Subcutaneous adipose tissue (tissue), 4 donors: ENCODE data around the gene KIAA0232. TPM values are rescaled to one million over a fixed set of nuclear protein-coding genes. Genes with fewer than 3 reads are reported as not detected.

Source experiments
- total RNA-seq, 4 donors: library from RNA; depleted of rRNA; stranded (reverse); fragments of >200 nt; gene quantifications; one replicate each; pipeline ENCODE4 v1.1.0, GENCODE V29; 2016
- TF ChIP-seq, protein P1 (sequence below): fragments of 450-650 bp; IDR thresholded peaks from one replicate; pipeline ENCODE4 v1.5.1; 2016; ENCODE audit warnings: low read depth, mild to moderate bottlenecking, control low read depth, antibody characterized with exemption, moderate library complexity

The KIAA0232 gene
- total RNA-seq, 4 donors from 2014 or later, result 24.3 to 36.5 (median 31.0) TPM

DNA sequence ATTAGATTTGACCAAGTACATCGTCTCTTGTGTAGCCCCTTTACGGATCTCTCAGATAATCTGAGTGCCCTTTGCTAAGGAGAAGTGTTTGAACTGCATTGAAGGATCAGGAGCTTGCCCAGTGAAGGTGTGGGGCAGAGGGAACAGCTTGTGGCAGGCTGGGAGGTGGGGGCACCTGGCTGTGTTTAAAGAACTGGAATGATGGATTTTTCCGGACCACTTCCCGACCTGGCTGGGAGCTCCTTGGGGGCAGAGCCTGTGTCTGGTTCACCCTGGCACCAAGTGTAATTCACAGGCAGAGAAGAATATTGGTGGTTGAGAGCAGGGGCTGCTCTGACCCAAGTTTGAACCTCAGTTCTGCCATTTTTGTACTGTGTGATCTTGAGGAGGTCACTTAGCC lies 145.6 kb downstream of the KIAA0232 start:
- TF ChIP-seq, protein P1, sequence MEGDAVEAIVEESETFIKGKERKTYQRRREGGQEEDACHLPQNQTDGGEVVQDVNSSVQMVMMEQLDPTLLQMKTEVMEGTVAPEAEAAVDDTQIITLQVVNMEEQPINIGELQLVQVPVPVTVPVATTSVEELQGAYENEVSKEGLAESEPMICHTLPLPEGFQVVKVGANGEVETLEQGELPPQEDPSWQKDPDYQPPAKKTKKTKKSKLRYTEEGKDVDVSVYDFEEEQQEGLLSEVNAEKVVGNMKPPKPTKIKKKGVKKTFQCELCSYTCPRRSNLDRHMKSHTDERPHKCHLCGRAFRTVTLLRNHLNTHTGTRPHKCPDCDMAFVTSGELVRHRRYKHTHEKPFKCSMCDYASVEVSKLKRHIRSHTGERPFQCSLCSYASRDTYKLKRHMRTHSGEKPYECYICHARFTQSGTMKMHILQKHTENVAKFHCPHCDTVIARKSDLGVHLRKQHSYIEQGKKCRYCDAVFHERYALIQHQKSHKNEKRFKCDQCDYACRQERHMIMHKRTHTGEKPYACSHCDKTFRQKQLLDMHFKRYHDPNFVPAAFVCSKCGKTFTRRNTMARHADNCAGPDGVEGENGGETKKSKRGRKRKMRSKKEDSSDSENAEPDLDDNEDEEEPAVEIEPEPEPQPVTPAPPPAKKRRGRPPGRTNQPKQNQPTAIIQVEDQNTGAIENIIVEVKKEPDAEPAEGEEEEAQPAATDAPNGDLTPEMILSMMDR, result no peak

DNA sequence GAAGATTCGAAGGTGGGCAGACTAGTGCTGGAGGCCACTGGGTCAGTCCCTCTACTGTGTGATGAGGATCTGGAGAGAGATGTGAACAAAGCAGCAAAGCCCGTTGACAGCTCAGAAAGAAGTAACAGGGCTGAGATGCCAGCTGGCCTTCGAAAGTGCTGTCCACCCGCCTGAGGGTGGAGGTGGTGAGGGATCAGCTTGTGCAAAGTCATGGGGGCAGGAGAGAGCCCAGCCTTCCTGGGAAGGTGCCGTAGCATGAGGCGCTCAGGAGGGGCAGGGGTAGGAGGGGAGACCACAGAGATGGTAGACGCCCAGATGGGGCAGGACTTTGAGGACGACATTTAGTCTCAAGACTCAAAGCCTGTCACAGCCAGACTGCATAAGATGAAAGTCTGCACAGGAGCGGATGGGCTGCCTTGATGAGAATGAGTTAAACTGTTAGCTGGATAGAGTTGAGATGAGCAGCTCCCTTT lies 146.8 kb downstream of the KIAA0232 start:
- TF ChIP-seq, protein P1, result no peak

DNA sequence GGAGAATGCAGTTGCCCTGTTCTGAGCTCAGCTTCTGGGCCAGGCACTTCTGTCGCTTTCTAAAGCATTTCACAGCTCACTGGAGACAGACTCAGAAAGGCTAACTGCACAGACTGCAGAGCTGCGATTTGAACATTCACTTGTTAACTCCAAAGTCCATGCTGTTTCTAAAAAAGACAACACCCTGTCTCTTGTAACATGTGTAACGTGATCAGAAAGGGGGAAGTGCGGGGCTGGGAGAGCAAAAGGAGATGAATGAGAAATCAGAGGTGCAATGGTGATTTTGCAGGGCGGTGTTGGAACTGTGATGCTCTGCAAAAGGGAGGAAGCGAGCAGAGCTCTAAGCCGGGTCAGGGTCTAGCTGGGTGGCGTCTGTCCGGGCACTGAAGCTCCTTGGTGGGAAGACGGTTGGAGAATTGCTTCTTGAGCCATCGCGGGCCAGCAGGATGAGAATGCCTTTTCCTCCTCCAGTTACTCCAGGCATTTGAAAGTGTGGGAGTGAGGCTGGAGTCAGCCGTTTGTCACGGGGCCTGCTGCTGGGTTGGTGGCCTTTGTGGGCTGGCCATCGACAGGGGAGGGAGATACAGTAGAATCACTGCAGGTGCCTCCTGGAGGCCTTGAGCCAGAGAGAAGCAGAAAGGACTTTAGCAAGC lies 147.4 kb downstream of the KIAA0232 start:
- TF ChIP-seq, protein P1, result no peak

DNA sequence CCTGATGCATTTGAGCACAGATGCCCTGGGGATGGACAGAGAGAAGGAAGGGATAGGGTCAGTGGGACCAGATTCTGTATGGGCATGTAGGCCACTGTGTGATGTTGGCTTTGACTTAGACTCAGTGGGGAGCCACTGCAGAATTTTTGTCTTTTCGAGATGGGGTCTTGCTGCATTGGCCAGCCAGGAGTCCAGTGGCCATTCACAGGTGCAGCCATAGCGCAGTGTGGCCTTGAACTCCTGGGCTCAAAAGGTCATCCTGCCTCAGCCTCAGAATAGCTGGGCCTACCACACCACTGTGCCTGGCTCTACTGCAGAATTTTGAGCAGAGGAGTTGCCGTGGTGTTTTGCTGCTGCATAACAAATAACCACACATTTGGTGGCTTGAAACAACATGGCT lies 149.9 kb downstream of the KIAA0232 start:
- TF ChIP-seq, protein P1, result no peak

DNA sequence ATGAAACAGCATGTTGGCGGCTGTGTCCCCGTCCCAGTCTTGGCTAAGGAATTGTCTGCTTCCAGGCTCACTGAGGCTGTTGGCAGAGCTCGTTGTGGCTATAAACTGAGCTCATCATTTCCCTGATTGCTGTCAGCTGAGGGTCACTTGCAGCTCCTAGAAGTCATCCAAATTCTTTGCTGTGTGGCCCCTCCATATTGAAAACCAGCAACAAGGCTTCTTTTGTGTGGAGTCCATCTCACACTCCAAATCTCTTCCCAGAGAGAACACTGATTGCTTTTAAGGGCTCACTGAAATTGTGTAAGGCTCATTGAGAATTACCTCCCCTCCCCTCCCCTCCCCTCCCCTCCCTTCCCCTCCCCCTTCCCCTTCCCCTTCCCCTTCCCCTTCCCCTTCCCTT lies 150.4 kb downstream of the KIAA0232 start:
- TF ChIP-seq, protein P1, result no peak

Other genes with a start within 250 kb of the KIAA0232 start
- gene MAN2B2, start 207.5 kb upstream of the KIAA0232 start, total RNA-seq, result 10 to 100 TPM; 26.6 to 55.5 (median 31.7) TPM
- 100 to 1,000 TPM; 142 to 179 (median 163) TPM for gene MRFAP1, start 142.0 kb upstream of the KIAA0232 start, total RNA-seq
- gene S100P, start 88.8 kb upstream of the KIAA0232 start, total RNA-seq, result 1 to 10 TPM in 1 of 4 donors, not detected in 3; 3.4 TPM
- gene MRFAP1L1, start 72.9 kb upstream of the KIAA0232 start, total RNA-seq, result 10 to 100 TPM; 38.2 to 54.2 (median 44.6) TPM
- 10 to 100 TPM in 3 of 4 donors, 1 to 10 TPM in 1; 6.4 to 15.3 (median 13.1) TPM for gene BLOC1S4, start 66.6 kb upstream of the KIAA0232 start, total RNA-seq
- gene TBC1D14, start 127.1 kb downstream of the KIAA0232 start, total RNA-seq, result 10 to 100 TPM; 39.0 to 48.4 (median 43.7) TPM